BLaER1 treated with 17β-estradiol and CSF1 and Interleukin-3, amounts not matched to agents 10 nM and 100 nM (cell line): ENCODE results near the gene TNRC6A.

ENCODE experiments used
- H3K27ac ChIP-seq, 11 experiments: shearing (Covaris generic); formaldehyde crosslinking; 2 replicates each; pipeline ENCODE4 v1.8.1; 2022
- H3K27me3 ChIP-seq, 11 experiments: shearing (Covaris generic); formaldehyde crosslinking; 2 replicates each; pipeline ENCODE4 v1.8.1; 2022
- H3K36me3 ChIP-seq, 11 experiments: shearing (Covaris generic); formaldehyde crosslinking; 2 replicates each; pipeline ENCODE4 v1.8.1; 2022
- H3K4me1 ChIP-seq, 10 experiments: shearing (Covaris generic); formaldehyde crosslinking; 2 replicates each; pipeline ENCODE4 v1.8.1; 2022
- H3K4me2 ChIP-seq, 11 experiments: shearing (Covaris generic); formaldehyde crosslinking; 2 replicates each; pipeline ENCODE4 v1.8.1; 2022
- H3K4me3 ChIP-seq, 10 experiments: shearing (Covaris generic); formaldehyde crosslinking; 2 replicates each; pipeline ENCODE4 v1.8.1; 2022
- H3K9ac ChIP-seq, 11 experiments: shearing (Covaris generic); formaldehyde crosslinking; 2 replicates each; pipeline ENCODE4 v1.8.1; 2022
- H3K9me3 ChIP-seq, 11 experiments: shearing (Covaris generic); formaldehyde crosslinking; replicated peaks in 1 of 11; 2 replicates each; pipeline ENCODE4 v1.8.1; 2022
- H4K20me1 ChIP-seq, 11 experiments: shearing (Covaris generic); formaldehyde crosslinking; 2 replicates each; pipeline ENCODE4 v1.8.1; 2022
- Cebpa-rat ChIP-seq, 11 experiments: shearing (Covaris generic); IDR thresholded peaks; 2 replicates each; pipeline ENCODE4 v1.8.1; 2022

The TNRC6A gene

GRCh38 chr16:24846548-24847357 lies 117.3 kb downstream of the TNRC6A start:
- no peak overlapping the region for H3K9ac ChIP-seq
- no peak overlapping the region for H3K27ac ChIP-seq
- H3K27me3 ChIP-seq = no peaks in the 10 kb centered on the region
- H3K9me3 ChIP-seq = no peaks in the 10 kb centered on the region
- H3K36me3 ChIP-seq = no peaks in the 10 kb centered on the region
- no peak overlapping the region for H3K4me2 ChIP-seq
- no peak for TF ChIP-seq Cebpa-rat (IDR thresholded peaks at IDR 0.05)
- no peaks in the 10 kb centered on the region; a peak in 1 of 22 replicates for H4K20me1 ChIP-seq
- no peak overlapping the region for H3K4me3 ChIP-seq
- no peaks in the 10 kb centered on the region for H3K4me1 ChIP-seq

GRCh38 chr16:24847358-24847664 lies 117.9 kb downstream of the TNRC6A start:
- Histone ChIP-seq H3K27me3 (no peaks in the 10 kb centered on the region), H3K4me2 (no peak overlapping the region), H3K4me3 (no peak overlapping the region), H3K9ac (no peak overlapping the region), H3K4me1 (no peaks in the 10 kb centered on the region), H3K9me3 (no peaks in the 10 kb centered on the region), H3K36me3 (no peaks in the 10 kb centered on the region), H4K20me1 (peaks cover 0 to 1% (median 0%) of the 10 kb centered on the region in 11 experiments; a peak in 1 of 22 replicates), H3K27ac (no peak overlapping the region)
- TF ChIP-seq Cebpa-rat (IDR thresholded peaks at IDR 0.05) = no peak

- Histone ChIP-seq H3K4me2 (no peak overlapping the region), H3K4me1 (no peaks in the 10 kb centered on the region), H3K36me3 (no peaks in the 10 kb centered on the region), H4K20me1 (peaks cover 0 to 7% (median 0%) of the 10 kb centered on the region in 11 experiments; a peak in 1 of 22 replicates), H3K27ac (no peak overlapping the region), H3K27me3 (no peaks in the 10 kb centered on the region), H3K4me3 (no peak overlapping the region), H3K9me3 (no peaks in the 10 kb centered on the region), H3K9ac (no peak overlapping the region)
- no peak for TF ChIP-seq Cebpa-rat (IDR thresholded peaks at IDR 0.05)
Measured at GRCh38 chr16:24848065-24848464, 118.6 kb downstream of the TNRC6A start.

- no peaks in the 10 kb centered on the region for H3K36me3 ChIP-seq
- H3K4me3 ChIP-seq = no peak overlapping the region
- H3K27ac ChIP-seq = no peak overlapping the region
- TF ChIP-seq Cebpa-rat (IDR thresholded peaks at IDR 0.05) = no peak
- no peaks in the 10 kb centered on the region for H3K27me3 ChIP-seq
- no peak overlapping the region for H3K4me2 ChIP-seq
- H3K9ac ChIP-seq = no peak overlapping the region
- no peaks in the 10 kb centered on the region for H3K9me3 ChIP-seq
- H4K20me1 ChIP-seq = peaks cover 0 to 7% (median 0%) of the 10 kb centered on the region in 11 experiments; a peak in 3 of 22 replicates
- H3K4me1 ChIP-seq = no peaks in the 10 kb centered on the region
Measured at GRCh38 chr16:24849641-24850040, 120.2 kb downstream of the TNRC6A start.

GRCh38 chr16:24850289-24850938 lies 121.0 kb downstream of the TNRC6A start:
- Histone ChIP-seq H3K36me3 (no peaks in the 10 kb centered on the region), H3K4me3 (no peak overlapping the region), H3K27ac (no peak overlapping the region), H3K9me3 (no peaks in the 10 kb centered on the region), H3K27me3 (no peaks in the 10 kb centered on the region), H3K4me1 (no peaks in the 10 kb centered on the region), H3K9ac (no peak overlapping the region), H3K4me2 (no peak overlapping the region), H4K20me1 (peaks cover 0 to 7% (median 0%) of the 10 kb centered on the region in 11 experiments; a peak in 4 of 22 replicates)
- no peak for TF ChIP-seq Cebpa-rat (IDR thresholded peaks at IDR 0.05)

GRCh38 chr16:24851700-24852099 lies 122.2 kb downstream of the TNRC6A start:
- no peak overlapping the region for H3K9ac ChIP-seq
- H3K27ac ChIP-seq = no peak overlapping the region
- H3K9me3 ChIP-seq = no peaks in the 10 kb centered on the region
- no peak overlapping the region for H3K4me3 ChIP-seq
- H3K4me1 ChIP-seq = no peaks in the 10 kb centered on the region
- H3K4me2 ChIP-seq = no peak overlapping the region
- H3K36me3 ChIP-seq = no peaks in the 10 kb centered on the region
- no peaks in the 10 kb centered on the region for H3K27me3 ChIP-seq
- TF ChIP-seq Cebpa-rat (IDR thresholded peaks at IDR 0.05) = no peak
- peaks cover 0 to 7% (median 0%) of the 10 kb centered on the region in 11 experiments; a peak in 3 of 22 replicates for H4K20me1 ChIP-seq

- Histone ChIP-seq H3K9me3 (no peaks in the 10 kb centered on the region), H3K4me3 (no peak overlapping the region), H3K4me1 (no peaks in the 10 kb centered on the region), H4K20me1 (peaks cover 0 to 7% (median 0%) of the 10 kb centered on the region in 11 experiments; a peak in 3 of 22 replicates), H3K9ac (no peak overlapping the region), H3K4me2 (no peak overlapping the region), H3K27ac (no peak overlapping the region), H3K36me3 (no peaks in the 10 kb centered on the region), H3K27me3 (no peaks in the 10 kb centered on the region)
- TF ChIP-seq Cebpa-rat (IDR thresholded peaks at IDR 0.05) = no peak
Measured at GRCh38 chr16:24852281-24852721, 122.8 kb downstream of the TNRC6A start.

GRCh38 chr16:24853169-24853824 lies 123.8 kb downstream of the TNRC6A start:
- Histone ChIP-seq H3K27me3 (no peaks in the 10 kb centered on the region), H3K4me3 (no peak overlapping the region), H3K9me3 (no peaks in the 10 kb centered on the region), H3K27ac (no peak overlapping the region), H3K4me2 (no peak overlapping the region), H4K20me1 (peaks cover 0 to 7% (median 0%) of the 10 kb centered on the region in 11 experiments; a peak in 3 of 22 replicates), H3K4me1 (no peaks in the 10 kb centered on the region), H3K36me3 (no peaks in the 10 kb centered on the region), H3K9ac (no peak overlapping the region)
- no peak for TF ChIP-seq Cebpa-rat (IDR thresholded peaks at IDR 0.05)

GRCh38 chr16:24853830-24854229 lies 124.4 kb downstream of the TNRC6A start:
- Histone ChIP-seq H3K4me3 (no peak overlapping the region), H3K9me3 (no peaks in the 10 kb centered on the region), H3K36me3 (no peaks in the 10 kb centered on the region), H3K4me2 (no peak overlapping the region), H3K4me1 (no peaks in the 10 kb centered on the region), H3K9ac (no peak overlapping the region), H3K27me3 (no peaks in the 10 kb centered on the region), H3K27ac (no peak overlapping the region), H4K20me1 (peaks cover 0 to 7% (median 0%) of the 10 kb centered on the region in 11 experiments; a peak in 3 of 22 replicates)
- TF ChIP-seq Cebpa-rat (IDR thresholded peaks at IDR 0.05) = no peak
